Measurements from ENCODE around the gene PTGDS. TPM values are rescaled to one million over a fixed set of nuclear protein-coding genes. Genes with fewer than 3 reads are reported as not detected.

PTGDS gene
- total RNA-seq, 1 donor from 2014 or later, result 52.6 TPM

GRCh38 chr9:136991993-136992818, 14.9 kb downstream of the PTGDS start, which contains the start of gene PAXX:
Gene PAXX, plus strand, starts transcription at chr9:136992422. Its CDS starts 22 bp downstream, at chr9:136992444.
- Mint-ChIP-seq H3K27me3 (ENCODE audit: low read depth) (peaks cover 2% of the 10 kb centered on the region), H3K4me1 (peaks cover 25% of the 10 kb centered on the region), H3K36me3 (no peaks in the 10 kb centered on the region), H3K4me3 (peak within 1 kb of the TSS; percentile 73), H3K9me3 (peaks cover 5% of the 10 kb centered on the region), H3K27ac (peak within 1 kb of the TSS; percentile 81)
- peak; percentile 94 to 97 for DNase-seq (ENCODE audit: low spot score in 2 of 2, unreplicated experiment in 2 of 2)
- no peak for TF ChIP-seq CTCF (IDR thresholded peaks at IDR 0.05; ENCODE audit: unreplicated experiment)

DNA sequence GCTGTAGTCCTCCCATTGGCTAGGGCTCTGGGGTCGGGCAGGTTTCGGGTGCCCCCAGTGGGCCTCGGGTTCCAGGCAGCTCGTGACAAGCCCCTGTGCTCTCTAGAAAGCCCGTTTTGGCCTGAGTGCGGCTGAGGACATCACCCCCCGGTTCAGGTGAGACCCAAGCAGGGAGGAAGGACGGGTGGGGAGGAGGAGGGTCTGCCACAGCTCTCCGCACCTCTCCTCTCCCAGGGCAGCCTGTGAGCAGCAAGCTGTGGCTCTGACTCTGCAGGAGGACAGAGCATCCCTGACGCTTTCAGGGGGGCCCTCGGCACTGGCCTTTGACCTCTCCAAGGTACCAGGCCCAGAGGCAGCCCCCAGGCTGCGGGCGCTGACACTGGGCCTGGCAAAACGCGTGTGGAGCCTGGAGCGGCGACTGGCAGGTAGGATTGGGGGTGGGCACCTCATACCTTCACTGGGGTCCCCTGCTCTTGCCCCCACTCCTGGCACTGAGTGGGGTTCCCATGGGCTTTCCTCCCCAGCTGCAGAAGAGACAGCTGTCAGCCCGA, 15.6 kb downstream of the PTGDS start:
- Mint-ChIP-seq H3K27ac (peak overlapping the region; percentile 81), H3K9me3 (peaks cover 5% of the 10 kb centered on the region), H3K4me1 (peaks cover 29% of the 10 kb centered on the region), H3K27me3 (ENCODE audit: low read depth) (peaks cover 2% of the 10 kb centered on the region), H3K4me3 (peak overlapping the region; percentile 73), H3K36me3 (no peaks in the 10 kb centered on the region)
- no peak for TF ChIP-seq CTCF (IDR thresholded peaks at IDR 0.05; ENCODE audit: unreplicated experiment)
- no peak for DNase-seq (ENCODE audit: low spot score in 2 of 2, unreplicated experiment in 2 of 2)

GRCh38 chr9:136994180-136994887, 17.0 kb downstream of the PTGDS start:
- Mint-ChIP-seq H3K9me3 (peaks cover 5% of the 10 kb centered on the region), H3K36me3 (no peaks in the 10 kb centered on the region), H3K27ac (no peak overlapping the region), H3K27me3 (ENCODE audit: low read depth) (peaks cover 2% of the 10 kb centered on the region), H3K4me3 (peak overlapping the region; percentile 73), H3K4me1 (peaks cover 30% of the 10 kb centered on the region)
- no peak for TF ChIP-seq CTCF (IDR thresholded peaks at IDR 0.05; ENCODE audit: unreplicated experiment)
- no peak for DNase-seq (ENCODE audit: low spot score in 2 of 2, unreplicated experiment in 2 of 2)

DNA sequence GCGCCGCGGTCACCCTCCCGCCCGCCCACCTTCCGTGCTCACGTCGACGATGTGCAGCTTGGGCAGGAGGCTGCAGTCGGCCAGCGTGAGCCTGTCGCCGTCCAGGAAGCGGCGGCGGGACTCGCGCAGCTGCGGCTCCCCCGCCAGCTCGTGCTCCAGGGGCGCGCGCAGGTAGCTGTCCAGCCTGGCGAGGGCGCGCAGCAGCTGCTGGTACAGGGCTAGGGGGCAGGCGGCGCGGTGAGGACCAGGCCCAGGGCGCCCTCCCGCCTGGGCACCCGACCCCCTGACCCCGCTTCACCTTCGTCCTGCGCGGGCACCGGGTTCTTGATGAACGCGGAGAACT, 17.6 kb downstream of the PTGDS start:
- Mint-ChIP-seq H3K36me3 (no peaks in the 10 kb centered on the region), H3K4me1 (peaks cover 27% of the 10 kb centered on the region), H3K9me3 (peaks cover 5% of the 10 kb centered on the region), H3K4me3 (no peak overlapping the region), H3K27ac (no peak overlapping the region), H3K27me3 (ENCODE audit: low read depth) (peaks cover 2% of the 10 kb centered on the region)
- no peak for TF ChIP-seq CTCF (IDR thresholded peaks at IDR 0.05; ENCODE audit: unreplicated experiment)
- no peak for DNase-seq (ENCODE audit: low spot score in 2 of 2, unreplicated experiment in 2 of 2)

- H3K27ac Mint-ChIP-seq, result no peak overlapping the region
- peaks cover 5% of the 10 kb centered on the region for H3K9me3 Mint-ChIP-seq
- peaks cover 32% of the 10 kb centered on the region for H3K4me1 Mint-ChIP-seq
- no peak for DNase-seq (ENCODE audit: low spot score in 2 of 2, unreplicated experiment in 2 of 2)
- TF ChIP-seq CTCF (IDR thresholded peaks at IDR 0.05; ENCODE audit: unreplicated experiment), result no peak
- no peak overlapping the region for H3K4me3 Mint-ChIP-seq
- no peaks in the 10 kb centered on the region for H3K27me3 Mint-ChIP-seq (ENCODE audit: low read depth)
- H3K36me3 Mint-ChIP-seq, result no peaks in the 10 kb centered on the region
These were observed 18.1 kb downstream of the PTGDS start for GRCh38 chr9:136995362-136995761.

Measured in mesothelial cell of epicardium (in vitro differentiated cells).